ENCODE measurements around the gene MUC2. TPM values are rescaled to one million over a fixed set of nuclear protein-coding genes. Genes with fewer than 3 reads are reported as not detected.

Gene MUC2
- total and polyA plus RNA-seq, 10 of the 15 experiments (the other 5 are each of a cell fraction or from before 2014, with no cell fraction given) = 0.23 TPM; not detected in 9

GRCh38 chr11:1085440-1086170 is 10.9 kb downstream of the MUC2 start:
- ChIA-PET RAD21 (ENCODE audit: unreplicated experiment) (no interaction called here), CTCF (no interaction called here)

More at GRCh38 chr11:1085440-1086170, 10.9 kb downstream of the MUC2 start:
- DNase-seq (ENCODE audit: low read depth, low spot score) (no peak), FAIRE-seq (no peak), ATAC-seq (no peak)
- intact Hi-C loops (cut with micrococcal nuclease; ENCODE audit: unreplicated experiment) (no loop called here), in situ Hi-C loops (cut with MboI) (no loop called here)
- POLR2A ChIA-PET = no interaction called here
- TF ChIP-seq ZNF217 (IDR thresholded peaks at IDR 0.05) (no peak), NFYA (IDR thresholded peaks at IDR 0.05; ENCODE audit: borderline replicate concordance, low read depth, low read length) (no peak), SIN3A (IDR thresholded peaks at IDR 0.05; ENCODE audit: low read depth, low read length) (no peak), DPF2 (IDR thresholded peaks at IDR 0.05) (no peak), PKNOX1 (IDR thresholded peaks at IDR 0.05) (no peak)
- H3K4me1 ChIP-seq (ENCODE audit: control insufficient read depth, insufficient read depth, low read length) = no peaks in the 10 kb centered on the region
- SMC1A ChIA-PET (ENCODE audit: uncharacterized antibody, unreplicated experiment) = no interaction called here
- WGBS (ENCODE audit: insufficient coverage, insufficient replicate concordance, low lambda C conversion rate, missing lambda C conversion rate) = 67% methylated on average over 18 of the region's 26 CpGs
- no peaks in the 10 kb centered on the region for H3K79me2 ChIP-seq (ENCODE audit: control insufficient read depth, insufficient read depth, low read length)
- H3K9ac ChIP-seq (ENCODE audit: control insufficient read depth, insufficient read depth, low read length) = no peak overlapping the region
- H4K20me1 ChIP-seq (ENCODE audit: control insufficient read depth, insufficient read depth) = no peaks in the 10 kb centered on the region
- BruUV-seq (replicated peaks) = no TSS peak
- no peaks in the 10 kb centered on the region for H3K36me3 ChIP-seq (ENCODE audit: control insufficient read depth in 2 of 2, insufficient read depth in 2 of 2, low read length in 1 of 2)
- no peaks in the 10 kb centered on the region; the same call in 2 of the 3 replicates for H3K9me3 ChIP-seq (replicated peaks; ENCODE audit: control insufficient read depth, insufficient read depth, low read length)
- no peak overlapping the region for H3K4me3 ChIP-seq
- H2AFZ ChIP-seq (ENCODE audit: control insufficient read depth, low read depth, low read length) = no peak overlapping the region
- H3K27ac ChIP-seq (ENCODE audit: control insufficient read depth, insufficient read depth) = no peak overlapping the region
- H3K27me3 ChIP-seq (replicated peaks in 1 of 2; ENCODE audit: control insufficient read depth in 2 of 2, insufficient read depth in 2 of 2, low read length in 1 of 2) = no peaks in the 10 kb centered on the region
- H3K4me2 ChIP-seq (ENCODE audit: control insufficient read depth, insufficient read depth) = no peak overlapping the region
